ENCODE data around the gene CCDC102B. TPM values are rescaled to one million over a fixed set of nuclear protein-coding genes. Genes with fewer than 3 reads are reported as not detected.

The CCDC102B gene
- polyA plus RNA-seq, 2 donors = 0.54 to 0.94 TPM

DNA sequence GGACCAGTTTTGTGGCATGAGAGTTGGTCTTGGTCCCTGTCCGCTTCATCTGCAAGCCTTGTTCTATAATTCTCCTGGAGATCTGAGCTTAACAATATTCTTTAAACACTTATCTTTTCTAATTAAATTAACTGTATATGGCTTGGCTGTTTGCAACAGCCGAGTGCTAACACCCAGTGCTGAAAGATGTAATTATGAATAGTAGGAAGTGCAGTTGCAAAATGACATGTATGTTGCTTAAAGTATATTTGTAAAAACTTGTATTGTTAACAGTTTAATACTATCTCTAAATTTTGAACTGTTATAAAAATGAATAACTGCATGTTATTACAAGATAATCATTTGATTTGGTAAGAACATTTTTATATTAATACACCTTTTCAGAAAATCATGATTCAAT, 45.1 kb downstream of the CCDC102B start:
- Histone ChIP-seq H3K27ac (ENCODE audit: low read depth in 2 of 2, low read length in 1 of 2) (no peak overlapping the region), H3K27me3 (ENCODE audit: control insufficient read depth in 1 of 2, insufficient read depth in 2 of 2, low read length in 2 of 2) (no peaks in the 10 kb centered on the region), H3K4me3 (ENCODE audit: low read depth in 1 of 2, low read length in 2 of 2) (no peak overlapping the region), H3K4me1 (ENCODE audit: control insufficient read depth in 2 of 2, insufficient read depth in 2 of 2, low read length in 1 of 2) (no peaks in the 10 kb centered on the region), H3K36me3 (ENCODE audit: control insufficient read depth in 2 of 2, insufficient read depth in 2 of 2, low read length in 1 of 2) (no peaks in the 10 kb centered on the region), H3K9me3 (ENCODE audit: control insufficient read depth in 2 of 2, insufficient read depth in 1 of 2, low read depth in 1 of 2, low read length in 1 of 2) (no peaks in the 10 kb centered on the region)
- 85 to 87% methylated on average over 2 of the region's 2 CpGs for WGBS, 2 donors

- no peak overlapping the region for H3K27ac ChIP-seq (ENCODE audit: low read depth in 2 of 2, low read length in 1 of 2)
- no peaks in the 10 kb centered on the region for H3K36me3 ChIP-seq (ENCODE audit: control insufficient read depth in 2 of 2, insufficient read depth in 2 of 2, low read length in 1 of 2)
- WGBS, 2 donors = 44 to 60% methylated on average over 2 of the region's 2 CpGs
- no peaks in the 10 kb centered on the region for H3K27me3 ChIP-seq (ENCODE audit: control insufficient read depth in 1 of 2, insufficient read depth in 2 of 2, low read length in 2 of 2)
- H3K4me3 ChIP-seq (ENCODE audit: low read depth in 1 of 2, low read length in 2 of 2) = no peak overlapping the region
- no peaks in the 10 kb centered on the region for H3K9me3 ChIP-seq (ENCODE audit: control insufficient read depth in 2 of 2, insufficient read depth in 1 of 2, low read depth in 1 of 2, low read length in 1 of 2)
- H3K4me1 ChIP-seq (ENCODE audit: control insufficient read depth in 2 of 2, insufficient read depth in 2 of 2, low read length in 1 of 2) = no peaks in the 10 kb centered on the region
Measured at GRCh38 chr18:68843473-68844089, 45.7 kb downstream of the CCDC102B start.

GRCh38 chr18:68847219-68847837, 49.4 kb downstream of the CCDC102B start:
- Histone ChIP-seq H3K4me3 (ENCODE audit: low read depth in 1 of 2, low read length in 2 of 2) (no peak overlapping the region), H3K4me1 (ENCODE audit: control insufficient read depth in 2 of 2, insufficient read depth in 2 of 2, low read length in 1 of 2) (no peaks in the 10 kb centered on the region), H3K36me3 (ENCODE audit: control insufficient read depth in 2 of 2, insufficient read depth in 2 of 2, low read length in 1 of 2) (no peaks in the 10 kb centered on the region), H3K27ac (ENCODE audit: low read depth in 2 of 2, low read length in 1 of 2) (no peak overlapping the region), H3K27me3 (ENCODE audit: control insufficient read depth in 1 of 2, insufficient read depth in 2 of 2, low read length in 2 of 2) (no peaks in the 10 kb centered on the region), H3K9me3 (ENCODE audit: control insufficient read depth in 2 of 2, insufficient read depth in 1 of 2, low read depth in 1 of 2, low read length in 1 of 2) (no peaks in the 10 kb centered on the region)
- 36 to 43% methylated on average over 3 of the region's 3 CpGs for WGBS, 2 donors

DNA sequence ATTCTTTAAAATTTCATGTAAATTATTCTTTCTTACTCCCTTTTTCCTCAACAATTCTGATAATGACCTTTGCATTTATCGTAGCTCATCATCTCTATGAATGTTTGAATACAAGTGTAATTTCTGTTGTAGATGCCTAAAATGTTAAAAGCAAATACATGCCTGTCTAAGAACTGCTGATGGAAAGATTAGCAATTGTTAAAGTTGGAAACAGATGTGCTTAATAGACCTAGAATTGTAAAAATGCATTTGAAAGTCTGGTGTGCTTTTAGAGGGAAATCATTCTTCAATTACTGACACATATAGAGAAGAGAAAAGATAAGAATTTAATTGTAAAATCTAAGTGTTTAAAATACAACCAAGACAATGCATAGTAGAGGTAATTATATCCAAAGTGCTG, 50.4 kb downstream of the CCDC102B start:
- Histone ChIP-seq H3K27ac (ENCODE audit: low read depth in 2 of 2, low read length in 1 of 2) (no peak overlapping the region), H3K27me3 (ENCODE audit: control insufficient read depth in 1 of 2, insufficient read depth in 2 of 2, low read length in 2 of 2) (no peaks in the 10 kb centered on the region), H3K4me3 (ENCODE audit: low read depth in 1 of 2, low read length in 2 of 2) (no peak overlapping the region), H3K36me3 (ENCODE audit: control insufficient read depth in 2 of 2, insufficient read depth in 2 of 2, low read length in 1 of 2) (no peaks in the 10 kb centered on the region), H3K4me1 (ENCODE audit: control insufficient read depth in 2 of 2, insufficient read depth in 2 of 2, low read length in 1 of 2) (no peaks in the 10 kb centered on the region), H3K9me3 (ENCODE audit: control insufficient read depth in 2 of 2, insufficient read depth in 1 of 2, low read depth in 1 of 2, low read length in 1 of 2) (no peaks in the 10 kb centered on the region)
- 63 to 79% methylated on average over 1 of the region's 1 CpG for WGBS, 2 donors

GRCh38 chr18:68854786-68855391, 57.0 kb downstream of the CCDC102B start:
- WGBS, 2 donors = 53 to 56% methylated on average over 4 of the region's 4 CpGs
- no peak overlapping the region for H3K27ac ChIP-seq (ENCODE audit: low read depth in 2 of 2, low read length in 1 of 2)
- no peaks in the 10 kb centered on the region for H3K4me1 ChIP-seq (ENCODE audit: control insufficient read depth in 2 of 2, insufficient read depth in 2 of 2, low read length in 1 of 2)
- H3K36me3 ChIP-seq (ENCODE audit: control insufficient read depth in 2 of 2, insufficient read depth in 2 of 2, low read length in 1 of 2) = no peaks in the 10 kb centered on the region
- no peak overlapping the region for H3K4me3 ChIP-seq (ENCODE audit: low read depth in 1 of 2, low read length in 2 of 2)
- no peaks in the 10 kb centered on the region for H3K9me3 ChIP-seq (ENCODE audit: control insufficient read depth in 2 of 2, insufficient read depth in 1 of 2, low read depth in 1 of 2, low read length in 1 of 2)
- H3K27me3 ChIP-seq (ENCODE audit: control insufficient read depth in 1 of 2, insufficient read depth in 2 of 2, low read length in 2 of 2) = no peaks in the 10 kb centered on the region

- H3K4me3 ChIP-seq (ENCODE audit: low read depth in 1 of 2, low read length in 2 of 2) = no peak overlapping the region
- H3K9me3 ChIP-seq (ENCODE audit: control insufficient read depth in 2 of 2, insufficient read depth in 1 of 2, low read depth in 1 of 2, low read length in 1 of 2) = no peaks in the 10 kb centered on the region
- no peak overlapping the region for H3K27ac ChIP-seq (ENCODE audit: low read depth in 2 of 2, low read length in 1 of 2)
- H3K27me3 ChIP-seq (ENCODE audit: control insufficient read depth in 1 of 2, insufficient read depth in 2 of 2, low read length in 2 of 2) = no peaks in the 10 kb centered on the region
- no peaks in the 10 kb centered on the region for H3K36me3 ChIP-seq (ENCODE audit: control insufficient read depth in 2 of 2, insufficient read depth in 2 of 2, low read length in 1 of 2)
- H3K4me1 ChIP-seq (ENCODE audit: control insufficient read depth in 2 of 2, insufficient read depth in 2 of 2, low read length in 1 of 2) = no peaks in the 10 kb centered on the region
Measured at GRCh38 chr18:68855491-68855890, 57.6 kb downstream of the CCDC102B start.

- WGBS, 2 donors = 73 to 90% methylated on average over 2 of the region's 2 CpGs
- no peaks in the 10 kb centered on the region for H3K9me3 ChIP-seq (ENCODE audit: control insufficient read depth in 2 of 2, insufficient read depth in 1 of 2, low read depth in 1 of 2, low read length in 1 of 2)
- H3K36me3 ChIP-seq (ENCODE audit: control insufficient read depth in 2 of 2, insufficient read depth in 2 of 2, low read length in 1 of 2) = no peaks in the 10 kb centered on the region
Measured at GRCh38 chr18:68861365-68861764, 63.5 kb downstream of the CCDC102B start.

GRCh38 chr18:68865021-68865420, 67.1 kb downstream of the CCDC102B start:
- H3K36me3 ChIP-seq (ENCODE audit: control insufficient read depth in 2 of 2, insufficient read depth in 2 of 2, low read length in 1 of 2) = no peaks in the 10 kb centered on the region
- H3K9me3 ChIP-seq (ENCODE audit: control insufficient read depth in 2 of 2, insufficient read depth in 1 of 2, low read depth in 1 of 2, low read length in 1 of 2) = no peaks in the 10 kb centered on the region
- no peak overlapping the region for H3K4me3 ChIP-seq (ENCODE audit: low read depth in 1 of 2, low read length in 2 of 2)
- H3K27me3 ChIP-seq (ENCODE audit: control insufficient read depth in 1 of 2, insufficient read depth in 2 of 2, low read length in 2 of 2) = no peaks in the 10 kb centered on the region
- no peaks in the 10 kb centered on the region for H3K4me1 ChIP-seq (ENCODE audit: control insufficient read depth in 2 of 2, insufficient read depth in 2 of 2, low read length in 1 of 2)
- WGBS, 2 donors = 79 to 86% methylated on average over 2 of the region's 2 CpGs
- no peak overlapping the region for H3K27ac ChIP-seq (ENCODE audit: low read depth in 2 of 2, low read length in 1 of 2)

More at GRCh38 chr18:68861365-68861764, 63.5 kb downstream of the CCDC102B start:
- H3K4me3 ChIP-seq (ENCODE audit: low read depth in 1 of 2, low read length in 2 of 2) = no peak overlapping the region
- no peaks in the 10 kb centered on the region for H3K4me1 ChIP-seq (ENCODE audit: control insufficient read depth in 2 of 2, insufficient read depth in 2 of 2, low read length in 1 of 2)
- H3K27ac ChIP-seq (ENCODE audit: low read depth in 2 of 2, low read length in 1 of 2) = no peak overlapping the region
- no peaks in the 10 kb centered on the region for H3K27me3 ChIP-seq (ENCODE audit: control insufficient read depth in 1 of 2, insufficient read depth in 2 of 2, low read length in 2 of 2)

DNA sequence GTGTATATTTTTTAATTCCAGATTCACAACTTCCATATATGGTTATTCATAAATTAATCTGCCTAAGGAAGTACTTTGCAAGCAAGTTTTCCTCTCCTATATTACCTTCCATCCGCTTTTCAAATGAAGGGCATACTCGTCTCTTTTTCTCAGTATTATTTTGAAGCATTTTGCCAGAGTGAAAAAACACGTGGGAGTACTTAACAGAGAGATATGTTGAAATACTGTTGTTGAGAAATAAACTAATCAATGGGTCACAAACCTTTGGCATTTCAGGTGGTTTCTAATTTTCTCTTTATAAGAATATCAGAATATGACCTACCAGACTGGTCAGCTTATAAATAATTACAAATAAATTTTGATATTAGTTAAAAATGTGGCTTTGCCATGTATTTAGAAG, 67.6 kb downstream of the CCDC102B start:
- Histone ChIP-seq H3K4me1 (ENCODE audit: control insufficient read depth in 2 of 2, insufficient read depth in 2 of 2, low read length in 1 of 2) (no peaks in the 10 kb centered on the region), H3K36me3 (ENCODE audit: control insufficient read depth in 2 of 2, insufficient read depth in 2 of 2, low read length in 1 of 2) (no peaks in the 10 kb centered on the region), H3K27ac (ENCODE audit: low read depth in 2 of 2, low read length in 1 of 2) (no peak overlapping the region), H3K27me3 (ENCODE audit: control insufficient read depth in 1 of 2, insufficient read depth in 2 of 2, low read length in 2 of 2) (no peaks in the 10 kb centered on the region), H3K4me3 (ENCODE audit: low read depth in 1 of 2, low read length in 2 of 2) (no peak overlapping the region), H3K9me3 (ENCODE audit: control insufficient read depth in 2 of 2, insufficient read depth in 1 of 2, low read depth in 1 of 2, low read length in 1 of 2) (no peaks in the 10 kb centered on the region)
- WGBS, 2 donors = 72 to 78% methylated on average over 3 of the region's 3 CpGs

DNA sequence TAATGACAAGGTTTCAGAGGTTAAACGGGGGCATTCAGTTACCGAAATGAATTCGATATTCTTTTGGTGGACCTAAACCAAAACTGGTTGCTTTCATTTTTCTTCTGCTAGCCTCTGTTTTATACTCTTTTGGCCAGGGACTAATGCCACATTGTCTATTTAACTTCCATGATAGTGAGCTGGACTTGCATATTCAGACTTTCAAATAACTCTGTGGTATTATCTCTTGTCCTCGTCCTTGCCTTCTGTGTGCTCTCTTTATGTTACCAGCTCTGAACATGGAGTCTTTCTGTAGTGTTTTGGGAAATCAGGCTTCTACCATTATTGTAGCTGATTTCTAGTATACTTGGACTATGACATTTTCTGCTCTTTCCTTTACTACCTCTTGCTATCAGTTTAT, 75.1 kb downstream of the CCDC102B start:
- no peaks in the 10 kb centered on the region for H3K9me3 ChIP-seq (ENCODE audit: control insufficient read depth in 2 of 2, insufficient read depth in 1 of 2, low read depth in 1 of 2, low read length in 1 of 2)
- H3K27me3 ChIP-seq (ENCODE audit: control insufficient read depth in 1 of 2, insufficient read depth in 2 of 2, low read length in 2 of 2) = no peaks in the 10 kb centered on the region
- 52 to 62% methylated on average over 4 of the region's 4 CpGs for WGBS, 2 donors
- no peak overlapping the region for H3K4me3 ChIP-seq (ENCODE audit: low read depth in 1 of 2, low read length in 2 of 2)
- no peak overlapping the region for H3K27ac ChIP-seq (ENCODE audit: low read depth in 2 of 2, low read length in 1 of 2)
- no peaks in the 10 kb centered on the region for H3K36me3 ChIP-seq (ENCODE audit: control insufficient read depth in 2 of 2, insufficient read depth in 2 of 2, low read length in 1 of 2)
- H3K4me1 ChIP-seq (ENCODE audit: control insufficient read depth in 2 of 2, insufficient read depth in 2 of 2, low read length in 1 of 2) = no peaks in the 10 kb centered on the region
